ENCODE measurements around the gene HSPA2. TPM values are rescaled to one million over a fixed set of nuclear protein-coding genes. Genes with fewer than 3 reads are reported as not detected.

HSPA2 gene
- total and polyA plus RNA-seq, 2 of the 13 experiments (the other 11 are each of a cell fraction or from before 2014, with no cell fraction given) = 0.15 to 0.27 TPM

- TF ChIP-seq, protein P1, sequence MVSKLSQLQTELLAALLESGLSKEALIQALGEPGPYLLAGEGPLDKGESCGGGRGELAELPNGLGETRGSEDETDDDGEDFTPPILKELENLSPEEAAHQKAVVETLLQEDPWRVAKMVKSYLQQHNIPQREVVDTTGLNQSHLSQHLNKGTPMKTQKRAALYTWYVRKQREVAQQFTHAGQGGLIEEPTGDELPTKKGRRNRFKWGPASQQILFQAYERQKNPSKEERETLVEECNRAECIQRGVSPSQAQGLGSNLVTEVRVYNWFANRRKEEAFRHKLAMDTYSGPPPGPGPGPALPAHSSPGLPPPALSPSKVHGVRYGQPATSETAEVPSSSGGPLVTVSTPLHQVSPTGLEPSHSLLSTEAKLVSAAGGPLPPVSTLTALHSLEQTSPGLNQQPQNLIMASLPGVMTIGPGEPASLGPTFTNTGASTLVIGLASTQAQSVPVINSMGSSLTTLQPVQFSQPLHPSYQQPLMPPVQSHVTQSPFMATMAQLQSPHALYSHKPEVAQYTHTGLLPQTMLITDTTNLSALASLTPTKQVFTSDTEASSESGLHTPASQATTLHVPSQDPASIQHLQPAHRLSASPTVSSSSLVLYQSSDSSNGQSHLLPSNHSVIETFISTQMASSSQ (IDR thresholded peaks at IDR 0.05; ENCODE audit: low read depth) = no peak
- TF ChIP-seq, protein P1 (CRISPR knock-in tag; IDR thresholded peaks at IDR 0.05; ENCODE audit: borderline replicate concordance) = peak; percentile 47; the same call in 1 of the 2 replicates
- no peak for TF ChIP-seq ZNF121 (CRISPR knock-in tag; IDR thresholded peaks at IDR 0.05)
- TF ChIP-seq ZNF501 (CRISPR knock-in tag; IDR thresholded peaks at IDR 0.05) = no peak
- no peak for TF ChIP-seq PHF5A (CRISPR knock-in tag; IDR thresholded peaks at IDR 0.05; ENCODE audit: low read depth, unreplicated experiment)
- TF ChIP-seq ZBTB10 (CRISPR knock-in tag; IDR thresholded peaks at IDR 0.05; ENCODE audit: borderline replicate concordance) = no peak
- peak; percentile 53 for TF ChIP-seq ASH2L (IDR thresholded peaks at IDR 0.05; ENCODE audit: insufficient read length, low read depth, low read length)
- TF ChIP-seq HNF4A (CRISPR knock-in tag; IDR thresholded peaks at IDR 0.05) = peak; percentile 81
- TF ChIP-seq, protein P2, sequence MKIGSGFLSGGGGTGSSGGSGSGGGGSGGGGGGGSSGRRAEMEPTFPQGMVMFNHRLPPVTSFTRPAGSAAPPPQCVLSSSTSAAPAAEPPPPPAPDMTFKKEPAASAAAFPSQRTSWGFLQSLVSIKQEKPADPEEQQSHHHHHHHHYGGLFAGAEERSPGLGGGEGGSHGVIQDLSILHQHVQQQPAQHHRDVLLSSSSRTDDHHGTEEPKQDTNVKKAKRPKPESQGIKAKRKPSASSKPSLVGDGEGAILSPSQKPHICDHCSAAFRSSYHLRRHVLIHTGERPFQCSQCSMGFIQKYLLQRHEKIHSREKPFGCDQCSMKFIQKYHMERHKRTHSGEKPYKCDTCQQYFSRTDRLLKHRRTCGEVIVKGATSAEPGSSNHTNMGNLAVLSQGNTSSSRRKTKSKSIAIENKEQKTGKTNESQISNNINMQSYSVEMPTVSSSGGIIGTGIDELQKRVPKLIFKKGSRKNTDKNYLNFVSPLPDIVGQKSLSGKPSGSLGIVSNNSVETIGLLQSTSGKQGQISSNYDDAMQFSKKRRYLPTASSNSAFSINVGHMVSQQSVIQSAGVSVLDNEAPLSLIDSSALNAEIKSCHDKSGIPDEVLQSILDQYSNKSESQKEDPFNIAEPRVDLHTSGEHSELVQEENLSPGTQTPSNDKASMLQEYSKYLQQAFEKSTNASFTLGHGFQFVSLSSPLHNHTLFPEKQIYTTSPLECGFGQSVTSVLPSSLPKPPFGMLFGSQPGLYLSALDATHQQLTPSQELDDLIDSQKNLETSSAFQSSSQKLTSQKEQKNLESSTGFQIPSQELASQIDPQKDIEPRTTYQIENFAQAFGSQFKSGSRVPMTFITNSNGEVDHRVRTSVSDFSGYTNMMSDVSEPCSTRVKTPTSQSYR (CRISPR knock-in tag; IDR thresholded peaks at IDR 0.05; ENCODE audit: borderline replicate concordance) = no peak
- TF ChIP-seq ZNF777 (CRISPR knock-in tag; IDR thresholded peaks at IDR 0.05) = peak; percentile 77
- TF ChIP-seq MTA1 (CRISPR knock-in tag; IDR thresholded peaks at IDR 0.05; ENCODE audit: borderline replicate concordance) = no peak
- TF ChIP-seq SAP130 (CRISPR knock-in tag; IDR thresholded peaks at IDR 0.05; ENCODE audit: low read depth) = peak; percentile 57
- TF ChIP-seq, protein P3, sequence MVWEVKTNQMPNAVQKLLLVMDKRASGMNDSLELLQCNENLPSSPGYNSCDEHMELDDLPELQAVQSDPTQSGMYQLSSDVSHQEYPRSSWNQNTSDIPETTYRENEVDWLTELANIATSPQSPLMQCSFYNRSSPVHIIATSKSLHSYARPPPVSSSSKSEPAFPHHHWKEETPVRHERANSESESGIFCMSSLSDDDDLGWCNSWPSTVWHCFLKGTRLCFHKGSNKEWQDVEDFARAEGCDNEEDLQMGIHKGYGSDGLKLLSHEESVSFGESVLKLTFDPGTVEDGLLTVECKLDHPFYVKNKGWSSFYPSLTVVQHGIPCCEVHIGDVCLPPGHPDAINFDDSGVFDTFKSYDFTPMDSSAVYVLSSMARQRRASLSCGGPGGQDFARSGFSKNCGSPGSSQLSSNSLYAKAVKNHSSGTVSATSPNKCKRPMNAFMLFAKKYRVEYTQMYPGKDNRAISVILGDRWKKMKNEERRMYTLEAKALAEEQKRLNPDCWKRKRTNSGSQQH (CRISPR knock-in tag; IDR thresholded peaks at IDR 0.05; ENCODE audit: low read depth) = no peak
- TF ChIP-seq CTCF (CRISPR knock-in tag; IDR thresholded peaks at IDR 0.05) = peak; percentile 96
Measured at GRCh38 chr14:64540208-64541202, at the start of gene HSPA2 (continued).
